Colonic mucosa (tissue), 4 donors: Measurements from ENCODE around the gene DLG4. TPM values are rescaled to one million over a fixed set of nuclear protein-coding genes. Genes with fewer than 3 reads are reported as not detected.

ENCODE experiments used
- DNase-seq: peaks from one replicate; pipeline ENCODE4 v3.0.0-alpha.2; 2020
- H3K27ac ChIP-seq: fragments of 200-600 bp; one replicate; pipeline ENCODE4 v1.8.0; 2021
- H3K27me3 ChIP-seq: fragments of 200-600 bp; one replicate; pipeline ENCODE4 v1.8.0; 2021
- H3K36me3 ChIP-seq: fragments of 200-600 bp; one replicate; pipeline ENCODE4 v1.8.0; 2021
- H3K4me1 ChIP-seq: fragments of 200-600 bp; one replicate; pipeline ENCODE4 v1.8.0; 2021; ENCODE audit warnings: mild to moderate bottlenecking
- H3K4me3 ChIP-seq: fragments of 200-600 bp; one replicate; pipeline ENCODE4 v1.8.0; 2021
- H3K9ac ChIP-seq, 2 donors: one replicate each; pipeline ENCODE4 v1.7.0; 2013; ENCODE audit warnings: control low read depth in 2 of 2, low read depth in 2 of 2, low read length in 2 of 2
- H3K9me3 ChIP-seq: fragments of 200-600 bp; one replicate; pipeline ENCODE4 v1.8.0; 2021
- CTCF ChIP-seq: fragments of 200-600 bp; IDR thresholded peaks from one replicate; pipeline ENCODE4 v1.8.0; 2022; ENCODE audit warnings: antibody characterized with exemption, mild to moderate bottlenecking
- intact Hi-C: fragments of 100-400 bp; cut with DNase I; formaldehyde crosslinking; loops from one replicate; pipeline ENCODE4 v1.14.1; 2022
- total RNA-seq, 2 donors: library from RNA; stranded (reverse); fragmentation: NEBNext Ultra II Directional in 1 of 2; extraction: Animal tissue kit (Norgen Biotek cat#: 25700) in 1 of 2; gene quantifications; one replicate each; pipeline ENCODE4 v1.2.1, GENCODE V29; 2021
- donor health status: healthy.
- donor health status: DM: no; HTN: no; CAD: no.
- donor health status: DM: no; HTN: no; CAD: no.

The DLG4 gene
- total RNA-seq, 2 donors from 2014 or later, result 4.8 to 5.6 TPM

DNA sequence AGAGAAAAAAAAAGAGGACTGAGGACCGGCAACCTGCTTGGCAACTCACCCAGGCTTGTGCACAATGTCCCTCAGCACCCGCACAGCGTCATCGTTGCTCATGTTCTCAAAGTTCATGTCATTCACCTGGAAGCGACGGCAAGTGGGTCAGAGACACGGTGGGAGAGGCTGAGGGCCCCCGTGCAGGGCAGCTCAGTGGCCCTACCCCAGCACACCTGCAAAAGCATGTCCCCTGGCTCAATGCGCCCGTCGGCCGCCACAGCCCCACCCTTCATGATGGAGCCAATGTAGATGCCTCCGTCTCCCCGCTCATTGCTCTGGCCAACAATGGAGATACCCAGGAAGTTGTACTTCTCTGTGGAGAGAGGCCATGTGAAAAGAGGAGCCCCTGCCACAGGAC is 9.3 kb upstream of the DLG4 start:
- no peaks in the 10 kb centered on the region for H3K27me3 ChIP-seq
- no peaks in the 10 kb centered on the region for H3K4me1 ChIP-seq
- H3K9ac ChIP-seq, result no peak overlapping the region
- no peak overlapping the region for H3K27ac ChIP-seq
- H3K36me3 ChIP-seq, result peaks cover 19% of the 10 kb centered on the region
- intact Hi-C loops, result no loop called here
- no peak for TF ChIP-seq CTCF
- DNase-seq, result no peak
- no peaks in the 10 kb centered on the region for H3K9me3 ChIP-seq
- no peak overlapping the region for H3K4me3 ChIP-seq

DNA sequence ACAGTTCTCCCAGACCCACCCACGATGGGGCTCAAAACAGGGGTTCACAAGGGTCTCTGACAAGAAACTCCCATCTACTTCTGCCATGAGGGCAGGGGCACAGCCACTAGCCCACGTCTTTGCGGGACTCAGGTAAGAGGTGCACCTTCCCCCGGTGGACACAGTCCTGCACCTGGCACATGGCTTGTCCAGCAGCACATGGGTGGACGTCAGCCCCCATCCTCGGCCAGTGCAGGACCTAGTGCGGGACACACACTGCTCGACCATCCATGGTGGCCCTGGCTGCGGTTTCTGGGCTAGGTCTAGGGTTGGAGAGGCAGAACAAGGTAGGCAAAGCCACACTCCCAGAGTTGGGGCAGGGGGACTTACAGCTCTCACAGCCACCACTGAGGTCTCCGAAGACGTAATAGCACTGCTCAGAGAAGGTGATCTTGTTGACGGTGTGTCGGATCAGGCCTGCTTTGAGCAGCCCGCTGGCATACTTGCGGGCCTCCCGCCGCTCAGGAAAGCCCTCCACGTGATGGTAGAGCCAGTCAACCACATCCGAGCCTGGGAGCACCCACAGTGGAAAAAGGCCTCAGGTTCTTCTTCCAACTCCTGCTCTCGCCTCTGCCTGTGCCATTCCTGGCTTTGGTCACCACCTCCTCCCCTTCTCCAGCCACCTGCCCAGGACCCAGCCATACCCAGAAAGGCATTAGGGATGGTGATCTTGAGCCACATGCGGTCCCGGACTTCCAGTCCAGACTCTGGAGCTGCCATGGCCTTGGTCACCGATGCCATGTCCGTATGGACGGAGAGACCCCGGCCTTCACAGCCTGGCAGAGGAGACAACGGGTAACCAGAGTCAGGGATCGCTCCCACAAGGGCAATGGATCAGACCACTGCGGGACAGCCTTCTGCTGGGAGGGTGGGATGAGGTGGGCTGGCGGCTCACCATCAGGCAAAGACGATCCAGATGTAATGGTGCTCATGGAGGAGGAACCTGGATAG is 7.4 kb upstream of the DLG4 start:
- Histone ChIP-seq H3K27ac (no peak overlapping the region), H3K27me3 (no peaks in the 10 kb centered on the region), H3K9ac (no peak overlapping the region), H3K9me3 (no peaks in the 10 kb centered on the region), H3K36me3 (peaks cover 30% of the 10 kb centered on the region), H3K4me3 (no peak overlapping the region), H3K4me1 (no peaks in the 10 kb centered on the region)
- no peak for TF ChIP-seq CTCF
- intact Hi-C loops, result no loop called here
- no peak for DNase-seq

DNA sequence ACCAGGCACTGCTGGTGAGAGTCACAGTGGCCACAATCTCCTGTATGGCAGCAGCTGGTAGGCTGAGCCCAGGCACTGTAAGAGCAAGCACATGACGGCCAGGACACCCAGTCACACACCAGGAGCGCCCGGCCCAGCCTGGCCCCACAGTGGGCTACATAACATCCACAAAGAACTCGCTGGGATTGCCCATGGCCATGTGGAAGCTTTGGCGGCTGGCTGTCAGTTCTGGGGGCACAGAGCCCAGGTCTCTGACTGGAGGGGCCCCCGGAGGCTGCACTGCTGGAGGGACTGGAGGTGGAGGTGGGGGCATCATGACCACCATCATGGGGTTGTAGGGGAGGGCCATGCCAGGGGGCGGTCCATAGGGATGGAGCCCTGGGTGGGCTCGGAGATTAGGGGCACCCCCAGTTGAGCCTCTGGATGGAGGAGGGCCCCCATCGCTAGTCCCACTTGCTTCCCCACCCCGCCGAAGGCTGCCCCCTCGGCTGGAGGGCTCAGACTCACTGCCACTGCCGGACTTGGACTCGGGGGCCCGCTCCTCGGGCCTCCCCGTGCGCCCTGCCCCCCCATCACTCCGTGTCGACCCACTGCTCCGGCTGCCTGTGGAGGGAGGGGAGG is 6.2 kb upstream of the DLG4 start:
- no peaks in the 10 kb centered on the region for H3K9me3 ChIP-seq
- H3K4me1 ChIP-seq, result peaks cover 10% of the 10 kb centered on the region
- intact Hi-C loops, result no loop called here
- H3K9ac ChIP-seq, result no peak overlapping the region
- no peak overlapping the region for H3K27ac ChIP-seq
- peaks cover 30% of the 10 kb centered on the region for H3K36me3 ChIP-seq
- no peak overlapping the region for H3K4me3 ChIP-seq
- TF ChIP-seq CTCF, result no peak
- no peak for DNase-seq
- no peaks in the 10 kb centered on the region for H3K27me3 ChIP-seq

DNA sequence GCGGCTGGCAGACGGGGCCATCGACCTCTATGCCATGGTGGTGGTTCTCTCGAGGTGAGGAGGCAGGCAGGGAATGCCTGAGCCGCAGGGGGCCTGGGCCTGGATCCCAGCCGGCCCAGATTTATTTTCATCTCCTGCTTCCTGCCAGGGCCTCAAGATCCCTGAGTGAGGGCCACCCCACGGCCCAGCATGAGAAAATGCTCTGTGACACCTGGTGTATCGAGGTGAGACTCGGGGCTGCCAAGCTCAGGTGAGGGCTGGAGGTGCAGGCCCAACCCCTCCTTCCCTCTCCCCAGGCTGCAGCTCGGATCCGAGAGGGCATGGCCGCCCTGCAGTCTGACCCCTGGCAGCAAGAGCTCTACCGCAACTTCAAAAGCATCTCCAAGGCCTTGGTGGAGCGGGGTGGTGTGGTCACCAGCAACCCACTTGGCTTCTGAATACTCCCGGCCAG is 5.0 kb upstream of the DLG4 start:
- no peak overlapping the region for H3K9ac ChIP-seq
- H3K4me1 ChIP-seq, result peaks cover 14% of the 10 kb centered on the region
- H3K27me3 ChIP-seq, result no peaks in the 10 kb centered on the region
- intact Hi-C loops, result no loop called here
- DNase-seq, result no peak
- H3K36me3 ChIP-seq, result peaks cover 23% of the 10 kb centered on the region
- no peaks in the 10 kb centered on the region for H3K9me3 ChIP-seq
- no peak overlapping the region for H3K27ac ChIP-seq
- H3K4me3 ChIP-seq, result no peak overlapping the region
- TF ChIP-seq CTCF, result no peak

DNA sequence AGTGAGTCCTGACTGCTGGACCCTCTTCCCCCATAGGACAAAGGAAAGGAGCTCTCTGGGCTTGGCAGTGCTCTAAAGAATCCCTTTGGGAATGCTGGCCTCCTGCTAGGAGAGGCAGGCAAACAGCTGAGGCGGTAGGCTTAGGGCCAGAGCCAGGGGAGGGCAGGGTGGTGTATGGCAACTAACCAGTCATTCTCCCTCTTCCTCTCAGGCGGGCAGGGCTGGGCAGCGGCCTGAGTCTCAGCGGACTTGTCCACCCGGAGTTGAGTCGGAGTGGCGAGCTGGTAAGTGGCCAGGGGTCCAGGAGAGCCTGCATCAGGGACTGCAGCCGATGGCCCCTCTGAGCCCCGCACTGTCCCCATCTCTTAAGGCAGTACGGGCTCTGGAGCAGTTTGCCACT is 4.5 kb upstream of the DLG4 start:
- DNase-seq, result no peak
- H3K4me1 ChIP-seq, result peaks cover 14% of the 10 kb centered on the region
- no peak for TF ChIP-seq CTCF
- intact Hi-C loops, result no loop called here
- H3K4me3 ChIP-seq, result no peak overlapping the region
- no peak overlapping the region for H3K27ac ChIP-seq
- peaks cover 17% of the 10 kb centered on the region for H3K36me3 ChIP-seq
- no peak overlapping the region for H3K9ac ChIP-seq
- no peaks in the 10 kb centered on the region for H3K9me3 ChIP-seq
- H3K27me3 ChIP-seq, result no peaks in the 10 kb centered on the region
